GM10248 (cell line): ENCODE results near the gene ARMCX4.
A peak's percentile ranks its signal among the peaks of the same experiment; 100 is the strongest.

Source experiments
- CTCF ChIA-PET: fragments of 300-600 bp; sonication (Branson Sonifier 250); formaldehyde crosslinking; extraction: SDS; loops from one replicate; lab custom pipeline; 2021; ENCODE audit warnings: antibody characterized with exemption; lab: Yijun Ruan, JAX
- POLR2A ChIA-PET: fragments of 350-650 bp; sonication (Branson Sonifier 250); formaldehyde crosslinking; extraction: SDS; loops from one replicate; lab custom pipeline; 2020; ENCODE audit warnings: antibody characterized with exemption; lab: Yijun Ruan, JAX
- DNase-seq: peaks from one replicate; pipeline ENCODE4 v3.0.0; 2012; ENCODE audit errors: extremely low spot score
- TF ChIP-seq, protein P1 (sequence below): IDR thresholded peaks from 2 replicates; pipeline ENCODE4 v1.5.1; 2012; ENCODE audit warnings: mild to moderate bottlenecking, low read depth; ENCODE audit errors: extremely low read depth, missing control alignments, control extremely low read depth

Gene ARMCX4

DNA sequence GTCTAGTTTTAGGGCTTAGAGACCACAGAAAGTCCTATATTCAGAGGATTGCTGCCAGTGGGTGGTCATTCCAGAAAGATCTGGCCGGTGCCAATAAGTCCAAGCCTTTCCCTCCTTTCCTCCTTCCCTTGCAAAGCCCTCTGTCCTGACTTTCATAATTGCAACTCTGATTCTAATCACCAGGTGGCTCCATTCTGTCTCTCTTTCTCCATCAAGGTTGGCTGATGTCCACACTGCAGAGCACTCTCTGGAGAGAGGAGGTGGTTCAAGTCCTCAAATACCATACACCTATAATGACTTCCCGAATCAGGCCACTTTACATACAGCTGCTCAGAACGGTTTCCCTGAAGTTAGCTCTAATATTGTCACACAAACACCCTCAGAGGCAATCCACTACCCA lies 22.4 kb upstream of the ARMCX4 start:
- CTCF ChIA-PET = interaction anchor here (1.4 kb wide), 1 partner anchor 8 kb away, joined by 3 read pairs; no protein-coding TSS in a partner anchor
- peak; percentile 28 for DNase-seq
- POLR2A ChIA-PET = no interaction called here

GRCh38 chrX:101478366-101478765 lies 6.9 kb upstream of the ARMCX4 start:
- TF ChIP-seq, protein P1, sequence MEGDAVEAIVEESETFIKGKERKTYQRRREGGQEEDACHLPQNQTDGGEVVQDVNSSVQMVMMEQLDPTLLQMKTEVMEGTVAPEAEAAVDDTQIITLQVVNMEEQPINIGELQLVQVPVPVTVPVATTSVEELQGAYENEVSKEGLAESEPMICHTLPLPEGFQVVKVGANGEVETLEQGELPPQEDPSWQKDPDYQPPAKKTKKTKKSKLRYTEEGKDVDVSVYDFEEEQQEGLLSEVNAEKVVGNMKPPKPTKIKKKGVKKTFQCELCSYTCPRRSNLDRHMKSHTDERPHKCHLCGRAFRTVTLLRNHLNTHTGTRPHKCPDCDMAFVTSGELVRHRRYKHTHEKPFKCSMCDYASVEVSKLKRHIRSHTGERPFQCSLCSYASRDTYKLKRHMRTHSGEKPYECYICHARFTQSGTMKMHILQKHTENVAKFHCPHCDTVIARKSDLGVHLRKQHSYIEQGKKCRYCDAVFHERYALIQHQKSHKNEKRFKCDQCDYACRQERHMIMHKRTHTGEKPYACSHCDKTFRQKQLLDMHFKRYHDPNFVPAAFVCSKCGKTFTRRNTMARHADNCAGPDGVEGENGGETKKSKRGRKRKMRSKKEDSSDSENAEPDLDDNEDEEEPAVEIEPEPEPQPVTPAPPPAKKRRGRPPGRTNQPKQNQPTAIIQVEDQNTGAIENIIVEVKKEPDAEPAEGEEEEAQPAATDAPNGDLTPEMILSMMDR = no peak
- ChIA-PET POLR2A (no interaction called here), CTCF (no interaction called here)
- no peak for DNase-seq

More for the DNA sequence above, 22.4 kb upstream of the ARMCX4 start:
- TF ChIP-seq, protein P1 = no peak

DNA sequence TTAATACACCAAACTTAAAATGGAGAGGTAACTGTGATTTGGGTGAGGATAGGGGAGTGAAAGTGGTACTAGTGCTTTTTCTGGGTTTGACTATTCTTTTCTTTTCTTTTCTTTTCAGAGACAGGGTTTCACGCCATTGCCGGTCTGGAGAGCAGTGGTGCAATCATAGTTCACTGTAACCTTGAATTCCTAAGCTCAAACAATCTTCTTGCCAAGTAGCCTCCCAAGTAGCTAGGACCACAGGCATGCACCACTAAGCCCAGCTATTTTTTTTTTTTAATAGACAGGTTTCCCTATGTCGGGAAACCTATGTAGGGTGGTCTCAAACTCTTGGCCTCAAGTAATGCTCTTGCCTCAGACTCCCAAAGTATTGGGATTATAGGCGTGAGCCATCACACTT lies 3.0 kb upstream of the ARMCX4 start:
- POLR2A ChIA-PET = no interaction called here

DNA sequence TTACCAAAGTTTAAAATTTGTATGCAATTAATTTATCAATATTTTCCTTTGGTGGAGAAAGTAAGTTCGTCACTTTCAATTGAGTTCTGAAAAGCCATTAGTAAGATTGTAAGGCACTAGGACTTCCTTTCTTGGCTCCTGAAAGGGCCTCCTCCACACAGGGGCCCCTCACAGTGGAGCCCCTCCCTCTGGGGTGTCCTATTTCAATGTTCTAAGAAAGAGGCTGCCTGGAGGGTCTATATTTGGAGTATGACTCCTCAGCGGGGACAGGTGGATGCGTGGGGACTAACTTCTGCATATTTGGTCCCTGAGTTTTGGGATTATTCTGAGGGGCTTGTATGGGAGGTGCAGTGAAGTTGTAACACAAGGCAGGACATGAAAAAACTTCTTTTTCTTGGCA lies 1.6 kb upstream of the ARMCX4 start:
- ChIA-PET POLR2A (no interaction called here), CTCF (no interaction called here)
- TF ChIP-seq, protein P1 = no peak
- no peak for DNase-seq

More for the DNA sequence above, 3.0 kb upstream of the ARMCX4 start:
- CTCF ChIA-PET = no interaction called here
- DNase-seq = no peak
- TF ChIP-seq, protein P1 = no peak

DNA sequence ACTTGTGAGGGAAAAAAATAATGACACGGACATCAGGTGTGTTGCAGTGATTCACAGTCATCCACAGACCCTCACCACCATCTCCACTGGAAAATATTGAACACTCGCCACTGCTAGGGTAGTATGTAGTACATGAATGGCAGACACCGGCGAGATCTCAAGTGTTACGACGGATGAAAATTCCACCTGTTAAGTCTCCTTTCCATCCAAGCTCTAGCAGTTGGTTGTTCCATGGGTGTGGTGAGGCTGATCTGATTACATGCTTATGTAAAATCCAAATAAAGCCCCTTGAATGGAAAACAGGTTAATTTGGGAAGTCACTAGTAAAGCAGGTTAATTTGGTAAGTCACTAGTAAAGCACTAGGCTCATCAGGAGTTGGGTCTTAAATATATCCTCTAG lies 1.1 kb upstream of the ARMCX4 start:
- POLR2A ChIA-PET = no interaction called here
- TF ChIP-seq, protein P1 = no peak
- CTCF ChIA-PET = no interaction called here
- no peak for DNase-seq

DNA sequence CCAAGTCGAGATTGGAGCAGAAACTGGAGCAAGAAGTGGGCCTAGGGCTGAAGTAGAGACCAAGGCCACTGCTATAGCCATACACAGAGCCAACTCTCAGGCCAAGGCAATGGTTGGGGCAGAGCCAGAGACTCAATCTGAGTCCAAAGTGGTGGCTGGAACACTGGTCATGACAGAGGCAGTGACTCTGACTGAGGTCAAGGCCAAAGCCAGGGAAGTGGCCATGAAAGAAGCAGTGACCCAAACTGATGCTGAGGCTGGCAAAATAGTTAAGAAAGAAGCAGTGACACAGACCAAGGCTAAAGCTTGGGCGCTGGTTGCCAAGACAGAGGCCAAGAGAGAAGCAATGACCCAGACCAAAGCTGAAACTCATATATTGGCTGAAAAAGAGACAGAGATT lies 3.5 kb downstream of the ARMCX4 start:
- ChIA-PET CTCF (no interaction called here), POLR2A (no interaction called here)
- no peak for DNase-seq
- TF ChIP-seq, protein P1 = no peak

DNA sequence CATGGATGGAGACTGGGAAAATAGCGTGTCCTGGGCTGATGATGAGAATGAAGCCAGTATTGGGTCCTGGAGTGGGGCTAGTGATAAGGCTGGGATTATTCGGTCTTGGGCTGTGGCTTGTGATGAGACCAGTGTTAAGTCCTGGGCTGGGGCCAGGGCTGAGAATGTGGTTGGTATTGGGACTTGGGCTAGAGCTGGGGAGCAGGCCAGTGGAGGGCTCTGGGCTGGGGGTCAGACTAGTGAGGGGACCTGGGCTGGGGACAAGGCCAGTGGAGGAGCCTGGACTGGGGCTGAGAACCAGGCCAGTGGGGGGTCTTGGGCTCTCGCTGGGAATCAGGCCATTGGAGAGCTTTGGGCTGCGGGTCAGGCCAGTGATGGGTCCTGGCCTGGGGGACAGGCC lies 6.7 kb downstream of the ARMCX4 start:
- TF ChIP-seq, protein P1 = no peak
- POLR2A ChIA-PET = no interaction called here
- CTCF ChIA-PET = no interaction called here
- no peak for DNase-seq
